Stimulated activated CD4-positive, alpha-beta T cell treated with anti-CD3 and anti-CD28 coated beads, Interleukin-4, amount 100 ng/mL, for 48 hours (primary cell): Measurements from ENCODE around the gene WNT1.

Experiments used
- DNase-seq, 2 donors: peaks; one replicate each; pipeline ENCODE4 v3.0.0-alpha.2; 2020; ENCODE audit warnings: low read depth in 2 of 2

Gene WNT1

GRCh38 chr12:48980953-48981756, 3.0 kb downstream of the WNT1 start:
- DNase-seq = peak in 1 of 2 donors; percentile 5

- DNase-seq = no peak
Measured at GRCh38 chr12:48981757-48982157, 3.6 kb downstream of the WNT1 start.

- DNase-seq = no peak
Measured at GRCh38 chr12:48982397-48983080, 4.4 kb downstream of the WNT1 start.

GRCh38 chr12:48985475-48985897, 7.4 kb downstream of the WNT1 start:
- no peak for DNase-seq

- no peak for DNase-seq
Measured at GRCh38 chr12:48985901-48986300, 7.8 kb downstream of the WNT1 start.

- no peak for DNase-seq
Measured at GRCh38 chr12:48986720-48987291, 8.7 kb downstream of the WNT1 start.

- DNase-seq = peak; percentile 64 to 85
Measured at GRCh38 chr12:48988030-48988649, 10.0 kb downstream of the WNT1 start.

- DNase-seq = no peak
Measured at GRCh38 chr12:48990552-48990951, 12.4 kb downstream of the WNT1 start.

GRCh38 chr12:48991247-48992050, 13.3 kb downstream of the WNT1 start:
- no peak for DNase-seq

GRCh38 chr12:48993787-48994186, 15.7 kb downstream of the WNT1 start:
- no peak for DNase-seq

- DNase-seq = no peak
Measured at GRCh38 chr12:48994224-48995085, 16.3 kb downstream of the WNT1 start.

- DNase-seq = no peak
Measured at GRCh38 chr12:48995086-48995879, 17.2 kb downstream of the WNT1 start.

GRCh38 chr12:48996794-48997718, 18.9 kb downstream of the WNT1 start:
- peak in 1 of 2 donors; percentile 67 for DNase-seq

GRCh38 chr12:48997719-48998496, 19.8 kb downstream of the WNT1 start:
- no peak for DNase-seq

- DNase-seq = no peak
Measured at GRCh38 chr12:48998497-48999353, 20.6 kb downstream of the WNT1 start.

- DNase-seq = no peak
Measured at GRCh38 chr12:48999371-49000131, 21.4 kb downstream of the WNT1 start, which contains the start of gene DDN. DDN (minus strand) TSS chr12:48999375; CDS start chr12:48999287, 88 bp downstream.
